Measurements from ENCODE around the gene NPFF.
"Not testable (repeated sequence)": the region's sequence is repeated elsewhere in the genome, so short reads cannot be mapped to it uniquely, and the experiment has no call there.

Gene NPFF

DNA sequence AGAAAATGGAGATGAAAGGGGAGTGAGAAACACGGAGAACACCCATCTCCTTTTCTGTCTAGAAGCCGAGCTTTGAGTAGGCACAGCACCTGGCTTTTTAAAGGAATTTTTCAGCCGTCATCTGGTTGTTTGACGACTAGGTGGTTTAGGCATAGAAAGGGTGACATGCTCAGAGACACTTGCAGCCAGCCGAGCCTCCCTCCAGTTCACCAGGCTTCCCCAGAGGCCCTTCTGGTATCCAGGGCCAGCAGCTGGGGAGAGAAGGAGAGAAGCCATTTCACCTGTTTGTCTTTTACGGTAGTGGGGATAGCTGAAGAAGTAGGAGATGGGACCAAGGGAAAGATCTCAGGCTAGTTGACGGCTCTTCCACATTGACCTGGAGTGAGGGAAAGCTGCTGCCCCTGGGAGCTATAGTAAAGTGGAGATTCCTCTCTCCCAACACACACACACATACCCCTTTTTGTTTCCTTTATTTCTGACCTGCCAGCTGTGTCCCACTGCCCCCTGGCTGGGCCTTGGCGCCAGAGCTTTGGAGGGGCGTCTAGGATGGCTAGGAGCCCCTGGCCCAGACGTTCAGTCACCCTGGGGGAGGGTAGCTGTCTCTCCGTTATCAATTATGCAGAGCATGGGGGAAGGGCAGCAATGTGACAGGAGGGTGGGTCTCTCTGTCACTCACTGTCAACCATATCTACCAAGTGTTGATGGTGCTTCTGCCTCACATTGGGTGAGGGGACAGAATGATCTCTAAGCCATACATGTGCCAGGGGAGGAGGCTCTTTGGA lies 13.5 kb downstream of the NPFF start:
- no peak for DNase-seq

DNA sequence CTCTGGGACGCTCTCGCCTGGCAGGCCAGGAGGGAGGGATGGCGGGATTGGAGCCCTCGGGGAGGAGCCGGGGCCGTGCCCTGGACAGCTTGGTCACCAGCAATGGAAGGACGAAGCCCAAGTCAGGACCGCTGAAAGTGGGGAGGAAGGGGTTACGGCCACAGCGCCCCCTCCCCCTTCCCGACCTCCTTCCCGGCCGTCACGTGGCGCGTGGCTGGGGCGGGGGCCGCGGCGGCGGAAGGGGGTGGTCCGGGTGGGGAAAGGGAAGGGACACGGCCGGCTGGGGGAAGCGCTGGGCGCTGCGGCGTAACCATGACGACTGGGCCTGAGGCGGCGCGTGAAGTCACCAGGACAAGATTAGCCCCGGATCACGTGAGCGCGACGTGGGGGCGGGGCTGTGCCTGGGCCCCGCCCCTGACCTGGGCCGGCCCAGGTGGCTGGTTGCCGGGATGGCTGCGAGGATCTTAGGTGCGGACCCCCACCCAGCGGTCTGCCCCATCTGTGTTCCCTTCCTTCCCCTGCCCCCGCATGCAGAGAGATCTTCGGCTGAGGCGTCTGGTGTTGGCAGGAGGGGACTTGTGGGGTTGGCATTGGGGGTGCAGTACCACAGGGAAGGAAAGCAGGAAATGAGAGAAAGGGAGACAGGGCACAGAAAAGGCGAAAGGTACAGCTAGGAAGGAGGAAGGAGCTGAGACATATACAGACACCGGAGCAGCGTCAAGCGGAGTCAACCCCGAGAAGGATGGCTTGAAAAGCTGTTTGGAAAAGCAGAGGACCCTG lies 14.3 kb downstream of the NPFF start:
- DNase-seq, result peak; percentile 65 to 89 (median 82)

DNA sequence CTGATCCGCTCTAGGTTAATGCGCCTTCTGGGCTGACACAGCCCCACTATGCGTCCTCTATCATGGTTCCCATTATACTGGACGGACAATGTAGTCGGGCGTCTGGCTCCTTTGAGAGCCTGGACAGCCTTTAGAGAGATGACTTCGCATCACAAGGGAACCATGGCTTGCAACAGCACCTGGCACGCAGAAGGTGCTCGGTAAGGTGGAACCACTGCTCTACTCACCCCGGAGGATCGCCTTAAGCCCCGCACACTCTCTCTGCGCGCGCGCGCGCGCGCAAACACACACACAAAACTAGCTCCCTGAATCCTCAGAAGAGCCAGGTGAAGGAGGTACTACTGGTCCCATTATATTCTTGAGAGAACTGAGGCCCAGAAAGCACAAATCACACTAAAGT lies 15.1 kb downstream of the NPFF start:
- peak in 3 of 6 experiments; percentile 11 to 39 (median 26) for DNase-seq

DNA sequence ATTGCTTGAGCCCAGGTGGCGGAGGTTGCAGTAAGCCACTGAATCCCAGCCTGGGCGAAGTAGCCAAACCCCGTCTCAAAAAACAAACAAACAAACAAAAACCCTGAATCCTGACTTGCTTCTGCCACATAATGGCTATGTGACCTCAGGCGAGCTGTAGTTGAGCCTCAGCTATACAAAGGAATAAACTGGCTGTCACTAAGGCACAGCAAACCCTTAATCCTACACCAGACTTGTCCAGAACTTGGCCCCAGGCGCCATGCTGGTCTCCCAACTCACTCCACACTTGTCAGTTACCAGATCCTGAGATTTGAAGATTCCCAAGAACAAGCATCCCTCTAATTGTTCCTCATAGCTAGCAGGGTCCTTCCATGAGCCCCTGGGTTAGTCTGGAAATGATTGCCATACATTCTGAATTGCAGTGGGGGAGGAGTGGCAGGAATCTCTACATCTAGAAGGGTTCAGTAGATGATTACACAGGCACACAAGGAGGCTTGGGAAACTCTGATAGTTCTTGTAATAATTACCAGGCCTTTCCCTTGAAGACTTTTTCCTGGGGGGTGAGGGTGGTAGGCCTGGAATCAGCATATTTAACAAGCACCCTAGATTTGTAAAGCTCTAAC lies 17.9 kb downstream of the NPFF start:
- no peak for DNase-seq

DNA sequence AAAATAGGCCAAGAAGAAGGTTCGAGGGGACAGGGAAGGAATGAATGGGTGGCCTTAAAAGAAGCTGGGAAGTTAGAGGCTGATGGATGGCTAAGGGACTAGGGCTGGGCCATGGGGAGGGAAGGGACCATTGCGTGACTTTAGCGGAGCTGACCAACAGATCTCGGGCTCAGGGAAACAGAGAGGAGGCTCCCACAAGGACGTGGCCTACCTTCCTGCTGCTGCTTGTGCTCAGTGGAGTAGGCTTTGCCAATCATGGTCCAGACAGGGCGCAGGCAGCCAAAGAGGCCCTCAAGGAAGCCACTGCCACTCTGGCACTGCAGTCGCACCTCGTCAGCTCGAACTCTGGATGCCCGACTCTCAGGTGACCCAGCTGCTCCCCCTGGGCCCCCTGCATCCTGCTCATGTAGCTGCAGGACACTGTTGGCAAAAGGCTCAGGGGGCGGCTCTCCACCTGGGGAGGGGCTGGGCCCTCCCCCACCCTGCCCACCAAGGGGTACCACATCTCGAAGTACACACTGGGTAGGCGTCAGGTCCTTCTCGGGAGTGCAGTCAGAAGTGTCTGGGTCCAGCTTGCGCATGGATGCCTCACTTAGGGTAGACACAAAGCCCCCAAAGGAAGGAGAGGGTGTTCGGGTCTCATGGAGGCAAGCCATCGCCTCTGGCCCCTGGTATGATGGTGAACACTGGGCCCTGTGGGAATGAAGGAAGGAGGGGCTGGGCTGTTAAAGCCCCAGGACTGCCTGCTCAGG lies 20.4 kb downstream of the NPFF start:
- DNase-seq, result no peak

DNA sequence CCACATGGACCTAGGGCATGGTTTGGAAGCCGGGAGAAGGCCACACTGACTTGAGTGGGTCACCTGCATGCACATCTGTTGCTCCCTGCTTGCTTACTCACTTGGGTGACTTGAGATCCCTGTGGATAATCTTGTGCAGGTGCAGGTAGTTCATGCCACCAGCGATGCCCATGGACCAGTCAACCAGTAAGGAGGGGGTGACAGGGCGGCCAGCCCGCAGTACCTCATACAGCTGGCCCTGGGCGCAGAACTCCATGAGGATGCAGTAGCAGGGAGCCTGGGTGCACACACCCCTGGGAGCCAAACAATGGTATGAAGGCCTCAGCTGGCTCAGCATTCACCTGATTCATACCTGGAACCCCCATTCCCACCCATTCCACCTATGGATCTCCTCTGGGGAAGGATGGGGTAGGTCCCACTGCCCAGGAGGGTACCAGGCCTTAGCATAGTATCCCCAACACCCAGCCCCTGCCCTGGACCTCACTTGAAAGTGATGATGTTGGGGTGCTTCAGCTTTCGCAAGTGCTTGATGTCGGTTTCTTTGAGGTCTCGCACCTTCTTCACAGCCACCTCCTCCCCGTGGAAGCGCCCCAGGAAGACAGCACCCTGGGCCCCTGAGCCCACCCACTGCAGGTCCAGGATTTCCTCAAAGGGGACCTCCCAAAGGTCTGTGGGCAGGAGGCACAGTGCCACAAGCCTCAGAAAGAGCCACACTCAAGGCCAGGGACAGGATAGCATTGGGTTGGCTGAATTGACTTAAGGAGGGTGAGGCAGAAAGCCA lies 21.1 kb downstream of the NPFF start:
- DNase-seq, result no peak

DNA sequence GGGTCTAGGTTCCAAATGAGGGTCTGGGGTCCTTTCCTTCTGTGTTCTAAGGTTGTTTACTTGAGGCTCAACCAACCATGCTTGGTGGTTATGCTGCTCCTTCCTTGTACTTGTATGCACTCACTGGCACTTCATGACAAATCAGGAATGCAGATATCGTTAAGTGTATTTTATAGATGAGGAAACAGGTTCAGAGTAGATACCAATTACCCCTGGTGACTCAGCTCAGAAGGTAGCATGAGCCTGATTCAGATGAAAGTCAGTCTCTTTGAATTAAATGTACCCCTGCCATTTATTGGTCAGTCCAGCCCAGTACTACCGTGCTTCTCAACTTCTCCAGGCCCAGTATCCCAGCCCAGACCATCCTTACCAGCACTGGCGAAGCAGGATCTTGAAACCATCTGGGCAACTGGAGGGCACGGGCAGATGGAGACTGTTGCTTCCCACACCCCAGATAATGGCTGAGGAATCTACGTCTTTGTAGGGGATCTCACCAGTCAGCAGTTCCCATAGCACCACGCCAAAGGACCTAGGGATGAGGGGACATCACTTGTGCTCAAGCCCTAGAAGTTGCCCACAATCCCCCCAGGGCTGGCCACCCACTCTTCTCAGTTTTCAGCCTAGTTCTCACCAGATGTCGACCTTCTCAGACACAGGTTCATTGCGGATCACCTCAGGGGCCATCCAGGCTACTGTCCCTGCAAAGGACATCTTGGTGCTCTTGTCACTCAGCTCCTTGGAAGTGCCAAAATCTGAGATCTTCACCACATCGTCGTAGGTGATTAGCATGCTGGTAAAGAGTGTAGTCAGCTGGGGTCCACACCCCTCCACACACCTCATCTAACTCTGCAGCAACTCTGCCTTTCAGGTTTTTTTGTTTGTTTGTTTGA lies 22.4 kb downstream of the NPFF start:
- no peak for DNase-seq

DNA sequence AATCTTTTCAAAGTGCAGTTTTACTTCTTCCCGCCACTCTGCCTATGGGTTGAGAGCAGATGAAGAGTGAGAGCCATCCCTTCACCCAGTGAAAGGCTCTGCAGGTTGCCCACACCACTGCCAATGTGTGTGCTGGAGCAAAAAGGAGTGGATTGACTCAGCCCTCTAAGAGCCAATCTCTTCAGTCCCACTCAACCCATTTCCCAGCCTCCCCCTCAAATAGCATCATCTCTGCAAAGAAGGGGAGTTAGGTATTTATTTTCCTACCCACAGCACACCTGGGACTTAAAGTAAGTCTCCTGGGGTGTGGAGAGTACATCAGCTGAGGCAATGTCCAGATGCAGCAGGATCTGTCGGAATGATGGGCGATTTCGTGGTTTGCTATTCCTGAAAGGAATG lies 23.3 kb downstream of the NPFF start:
- no peak for DNase-seq

DNA sequence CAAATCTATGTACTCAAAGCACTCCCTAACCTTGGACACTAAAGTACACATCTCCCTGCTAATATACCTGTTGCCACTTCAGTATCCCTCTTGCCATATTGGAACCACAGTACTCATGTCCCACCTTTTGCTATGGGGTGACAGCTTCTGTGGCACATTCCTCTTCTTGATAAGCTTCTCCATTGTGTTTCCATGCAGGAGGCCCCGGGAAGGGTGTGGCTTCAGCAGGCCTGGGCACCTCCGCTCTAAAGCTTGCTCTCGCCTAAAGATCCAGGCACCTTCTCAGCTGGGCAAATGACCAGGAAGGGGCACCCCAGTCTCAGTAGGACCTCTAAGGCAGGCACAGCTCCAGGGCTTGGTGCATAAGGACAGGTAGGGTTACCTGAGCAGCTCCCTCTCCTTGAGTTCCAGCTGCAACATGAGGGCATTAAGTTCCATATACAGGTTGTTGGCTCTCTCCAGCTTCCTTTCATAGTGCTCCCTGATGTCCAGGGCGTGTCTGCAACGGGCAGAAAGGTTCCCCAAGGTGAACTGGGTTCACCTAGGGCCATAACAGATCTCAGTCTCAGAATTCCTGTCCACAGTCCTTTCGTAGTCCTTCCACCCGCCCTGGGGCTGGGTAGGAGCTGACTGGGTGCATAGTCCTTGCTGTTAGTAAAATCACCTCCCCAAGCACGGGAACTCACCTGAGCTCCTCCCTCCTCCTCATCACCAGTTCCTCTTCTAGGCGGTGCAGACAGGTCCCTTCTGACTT lies 23.9 kb downstream of the NPFF start:
- no peak for DNase-seq

DNA sequence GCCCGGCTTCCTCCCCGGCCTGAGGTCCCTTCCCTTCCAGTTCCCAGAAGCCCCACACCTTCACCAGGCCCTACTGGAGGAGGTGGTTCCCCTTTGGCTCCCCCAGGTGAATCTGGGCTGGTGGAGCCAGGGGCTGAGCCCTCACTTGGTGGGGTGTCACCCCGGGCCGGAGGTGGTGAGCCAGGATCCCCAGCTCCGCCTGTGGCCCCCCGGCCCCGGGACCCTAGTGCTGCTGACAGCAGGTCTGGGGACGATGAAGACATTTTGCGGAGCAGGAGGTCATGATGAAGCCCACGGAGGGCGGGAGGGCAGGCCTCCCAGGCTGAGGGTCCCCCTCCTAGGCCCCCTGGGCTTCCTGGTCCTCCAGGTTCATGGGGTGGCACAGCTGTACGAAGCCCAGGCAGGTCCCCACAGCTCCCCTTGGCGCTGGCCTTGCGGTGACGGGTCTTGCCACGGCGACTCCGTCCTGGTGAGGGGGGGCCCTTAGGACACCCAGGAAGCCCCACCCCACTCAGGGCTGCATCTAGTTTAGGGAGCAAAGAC lies 24.6 kb downstream of the NPFF start:
- no peak for DNase-seq

DNA sequence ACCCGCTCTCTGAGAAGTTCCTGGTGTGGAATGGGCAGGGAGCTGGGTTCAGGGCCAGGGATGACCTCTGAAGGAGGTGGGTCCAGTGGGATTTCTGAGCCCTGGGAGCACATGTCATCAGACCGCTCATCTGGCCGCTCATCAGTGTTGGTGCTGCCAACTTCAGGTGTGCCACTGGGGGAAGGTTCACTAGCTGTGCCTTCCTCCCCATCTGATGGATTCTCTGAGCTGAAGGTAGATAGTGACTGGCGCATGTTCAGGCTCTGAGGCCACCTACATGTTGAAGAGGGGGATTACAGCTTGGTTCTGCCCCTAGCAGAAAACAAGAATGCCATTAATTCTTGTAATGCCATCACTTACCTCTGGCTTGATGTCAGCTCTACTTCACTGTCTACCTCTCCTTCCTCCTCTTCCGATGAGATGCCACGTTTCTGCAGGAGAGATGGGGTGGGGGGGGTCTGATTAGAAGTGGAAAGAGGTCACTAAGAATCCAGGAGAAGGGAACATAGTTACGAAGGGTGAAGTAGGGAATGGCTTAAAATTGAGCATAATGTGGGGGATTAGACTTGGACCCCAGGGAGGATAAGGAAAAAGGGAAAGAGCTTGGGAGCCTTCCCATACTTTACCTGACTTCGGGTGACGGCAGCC lies 25.2 kb downstream of the NPFF start:
- DNase-seq, result no peak

DNA sequence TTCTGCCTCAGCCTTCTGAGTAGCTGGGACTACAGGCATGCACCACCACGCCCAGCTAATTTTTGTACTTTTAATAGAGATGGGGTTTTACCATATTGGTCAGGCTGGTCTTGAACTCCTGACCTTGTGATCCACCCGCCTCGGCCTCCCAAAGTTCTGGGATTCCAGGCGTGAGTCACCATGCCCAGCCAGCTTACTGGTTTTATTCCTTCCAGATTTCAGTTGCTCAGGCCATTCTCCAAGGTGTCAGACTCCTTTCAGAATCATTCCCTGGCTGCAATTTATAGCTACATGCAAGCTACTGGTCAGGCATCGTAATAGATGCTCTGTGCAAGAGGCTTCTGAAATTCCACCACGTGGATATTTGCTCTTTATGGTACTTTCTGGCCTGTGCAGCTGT lies 25.8 kb downstream of the NPFF start:
- not testable (repeated sequence) for DNase-seq

DNA sequence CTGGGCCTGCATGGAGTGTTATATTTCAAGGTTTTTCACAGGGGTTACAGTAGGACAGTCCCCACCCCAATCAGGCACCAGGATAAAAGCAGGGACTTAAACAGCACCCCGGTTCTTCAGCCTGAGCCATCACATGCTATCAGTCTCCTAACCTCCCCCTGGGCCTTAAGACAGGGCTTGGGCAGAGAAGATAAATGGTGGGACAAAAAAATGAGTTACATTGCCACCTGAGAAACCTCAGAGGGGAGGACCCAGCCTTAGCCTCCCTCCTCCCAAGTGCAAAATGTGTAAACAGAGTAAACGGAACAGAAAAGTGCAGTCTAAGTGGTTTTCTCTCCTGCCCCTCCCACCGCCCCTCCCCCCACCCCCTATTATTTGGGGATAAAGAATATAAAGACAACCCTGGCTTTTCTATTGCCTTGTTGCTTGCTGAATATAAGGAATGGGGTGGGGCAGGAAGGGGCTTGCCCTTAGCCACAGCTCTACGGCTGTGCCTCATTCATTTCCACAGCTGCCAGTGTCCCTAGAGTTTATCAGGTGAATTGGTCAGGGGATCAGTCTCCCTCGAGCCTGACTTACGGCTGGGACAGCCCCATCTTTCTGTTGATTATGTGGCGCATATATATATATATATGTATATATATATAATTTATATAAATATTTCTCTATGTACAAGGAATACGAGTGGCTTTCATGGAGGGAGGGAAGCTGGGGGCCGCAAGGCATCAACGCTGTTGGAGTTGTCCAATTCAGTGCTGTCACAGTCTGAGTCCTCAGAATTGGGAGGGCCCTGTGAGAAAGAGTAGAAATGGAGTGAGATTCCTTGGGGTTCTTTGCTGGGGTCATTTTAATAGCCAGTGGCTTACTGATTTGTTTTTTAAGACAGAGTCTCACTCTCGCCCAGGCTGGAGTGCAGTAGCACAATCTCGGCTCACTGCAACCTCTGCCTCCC lies 26.5 kb downstream of the NPFF start:
- no peak for DNase-seq

DNA sequence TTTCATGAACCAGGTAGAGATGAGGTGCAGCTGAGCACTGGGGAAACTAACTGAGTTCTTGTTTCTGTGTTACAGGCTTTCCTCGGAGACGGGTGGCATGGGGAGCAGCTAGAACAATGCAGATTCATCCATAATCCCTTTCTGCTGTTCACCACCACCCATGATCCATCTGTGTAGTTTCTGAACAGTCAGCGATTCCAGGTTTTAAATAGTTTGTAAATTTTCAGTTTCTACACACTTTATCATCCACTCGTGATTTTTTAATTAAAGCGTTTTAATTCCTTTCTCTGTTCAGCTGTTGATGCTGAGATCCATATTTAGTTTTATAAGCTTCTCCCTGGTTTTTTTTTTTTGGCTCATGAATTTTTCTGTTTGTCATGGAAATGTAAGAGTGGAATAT lies 28.0 kb downstream of the NPFF start:
- no peak for DNase-seq

DNA sequence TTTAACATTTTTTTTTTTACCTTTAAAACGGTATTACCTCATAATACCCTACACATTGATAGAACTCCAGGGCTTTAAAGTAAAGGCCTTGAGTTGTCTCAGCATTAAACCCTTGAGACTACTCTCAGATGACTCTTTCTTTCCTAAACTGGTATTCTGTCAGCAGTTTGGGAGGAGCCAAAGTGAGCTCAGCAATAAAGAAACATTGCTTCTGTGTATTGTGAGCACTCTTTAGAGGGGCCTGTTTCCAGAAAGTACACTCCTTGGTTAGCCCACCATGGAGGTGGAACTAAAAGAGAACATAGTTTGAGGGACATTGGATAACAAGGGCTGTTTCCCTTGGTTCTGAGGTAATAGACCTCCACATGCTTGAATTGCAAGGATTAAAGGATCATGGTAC lies 28.4 kb downstream of the NPFF start:
- DNase-seq, result no peak

DNA sequence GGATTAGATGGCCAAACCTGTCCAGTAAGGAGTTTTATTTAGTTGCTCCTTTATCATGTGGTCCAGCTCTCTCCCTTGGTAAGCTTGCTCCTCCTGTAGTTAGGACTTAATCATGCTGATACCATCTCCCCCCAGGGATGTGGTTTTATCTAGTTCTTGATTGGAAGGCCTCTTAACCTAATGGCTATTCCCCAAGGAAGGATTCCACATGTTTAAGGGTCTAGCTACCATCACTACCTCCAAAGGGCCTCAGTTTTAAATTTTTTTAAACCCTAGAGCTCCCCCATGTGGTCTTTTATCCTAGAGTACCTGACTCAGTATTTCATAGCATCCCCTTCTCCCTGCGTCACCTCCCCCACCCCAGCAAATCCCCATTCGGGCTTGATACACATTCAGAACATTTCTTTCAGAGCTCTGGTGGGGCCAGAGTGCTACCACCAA lies 30.5 kb downstream of the NPFF start:
- DNase-seq, result peak in 1 of 6 experiments; percentile 21

DNA sequence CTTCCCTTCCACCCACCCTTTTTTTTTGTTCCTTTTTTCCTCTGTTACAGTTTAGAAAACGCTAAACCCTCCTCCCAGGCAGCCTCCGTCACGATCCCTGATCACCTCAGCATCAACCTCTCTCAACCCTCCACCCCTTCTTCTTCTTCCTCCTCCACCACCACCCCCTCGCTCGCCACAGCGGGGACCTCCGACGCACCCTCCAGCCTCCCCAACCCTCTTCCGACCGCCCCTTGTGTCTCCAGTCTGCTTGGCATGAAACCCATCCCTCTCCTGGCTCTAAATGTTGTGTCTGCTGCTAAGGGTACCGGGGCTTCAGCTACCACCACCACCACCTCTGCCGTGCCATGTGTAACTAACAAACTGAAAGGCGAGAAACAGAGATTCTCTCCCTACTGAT lies 32.5 kb downstream of the NPFF start:
- no peak for DNase-seq

DNA sequence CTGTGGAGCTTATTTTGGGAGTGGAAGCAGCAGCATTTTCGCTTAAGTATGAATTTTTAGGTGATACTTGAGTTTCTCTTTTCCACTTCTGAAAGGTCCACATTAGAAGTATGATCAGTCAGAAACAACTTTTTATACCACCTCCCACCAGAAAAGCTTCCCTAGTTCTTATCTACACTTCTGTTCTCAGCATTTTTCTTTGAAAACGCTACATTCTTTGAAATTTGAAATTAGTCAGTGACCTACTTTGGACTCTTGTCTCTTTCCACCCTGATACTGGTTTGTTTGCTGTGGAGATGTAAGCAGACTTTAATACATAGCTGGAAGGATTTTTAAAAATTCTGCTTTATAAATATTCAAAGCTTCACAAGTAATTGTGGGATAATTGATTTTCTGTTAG lies 33.2 kb downstream of the NPFF start:
- DNase-seq, result no peak
